ENCODE data around the gene CLCN7. TPM values are rescaled to one million over a fixed set of nuclear protein-coding genes. Genes with fewer than 3 reads are reported as not detected.

Gene CLCN7
- total RNA-seq, 3 donors from 2014 or later: 59.3 to 98.1 (median 59.8) TPM

DNA sequence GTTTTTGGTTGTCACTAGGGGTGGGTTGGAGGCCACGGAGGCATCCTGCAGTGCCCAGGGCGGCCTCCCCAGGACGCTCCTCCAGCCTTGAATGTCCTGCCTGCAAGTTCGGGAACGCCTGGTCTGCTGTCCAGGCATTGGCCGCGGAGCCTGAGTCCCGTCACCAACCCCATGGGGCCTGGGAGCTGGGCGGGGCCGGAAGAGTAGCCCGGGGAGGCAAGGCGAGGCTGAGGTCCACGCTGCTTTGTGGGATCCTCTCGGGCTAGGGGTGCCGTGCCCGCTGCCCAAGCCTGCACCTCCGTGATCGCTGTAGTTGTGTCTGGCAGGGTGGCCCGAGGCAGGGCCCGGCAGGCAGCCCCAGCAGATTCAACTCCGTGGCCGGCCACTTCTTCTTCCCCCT, 31.1 kb upstream of the CLCN7 start:
- no peak for TF ChIP-seq CTCF (IDR thresholded peaks at IDR 0.05)
- DNase-seq: no peak
- intact Hi-C loops (cut with DNase I, micrococcal nuclease): no loop called here
- H3K4me3 ChIP-seq: no peak overlapping the region
- ATAC-seq: no peak
- H3K4me1 ChIP-seq (ENCODE audit: low read depth): no peaks in the 10 kb centered on the region
- H3K9me3 ChIP-seq: no peaks in the 10 kb centered on the region
- H3K36me3 ChIP-seq (ENCODE audit: low read depth): no peaks in the 10 kb centered on the region

- DNase-seq (peak in 1 of 3 donors; percentile 26), ATAC-seq (no peak)
- no peaks in the 10 kb centered on the region for H3K4me1 ChIP-seq (ENCODE audit: low read depth)
- H3K9me3 ChIP-seq: no peaks in the 10 kb centered on the region
- H3K4me3 ChIP-seq: no peak overlapping the region
- TF ChIP-seq CTCF (IDR thresholded peaks at IDR 0.05): no peak
- H3K36me3 ChIP-seq (ENCODE audit: low read depth): no peaks in the 10 kb centered on the region
- intact Hi-C loops (cut with DNase I, micrococcal nuclease): no loop called here
These were observed 30.4 kb upstream of the CLCN7 start for GRCh38 chr16:1505073-1505844.

GRCh38 chr16:1503110-1503955, 28.5 kb upstream of the CLCN7 start:
- Histone ChIP-seq H3K36me3 (ENCODE audit: low read depth) (no peaks in the 10 kb centered on the region), H3K9me3 (no peaks in the 10 kb centered on the region), H3K4me1 (ENCODE audit: low read depth) (no peaks in the 10 kb centered on the region), H3K4me3 (no peak overlapping the region)
- no peak for DNase-seq
- TF ChIP-seq CTCF (IDR thresholded peaks at IDR 0.05): no peak
- intact Hi-C loops (cut with DNase I, micrococcal nuclease): no loop called here
- no peak for ATAC-seq

- intact Hi-C loops (cut with DNase I, micrococcal nuclease): no loop called here
- no peaks in the 10 kb centered on the region for H3K9me3 ChIP-seq
- DNase-seq (no peak), ATAC-seq (no peak)
- H3K4me1 ChIP-seq (ENCODE audit: low read depth): no peaks in the 10 kb centered on the region
- no peaks in the 10 kb centered on the region for H3K36me3 ChIP-seq (ENCODE audit: low read depth)
- TF ChIP-seq CTCF (IDR thresholded peaks at IDR 0.05): no peak
- H3K4me3 ChIP-seq: no peak overlapping the region
These were observed 27.5 kb upstream of the CLCN7 start for GRCh38 chr16:1502092-1503004.

DNA sequence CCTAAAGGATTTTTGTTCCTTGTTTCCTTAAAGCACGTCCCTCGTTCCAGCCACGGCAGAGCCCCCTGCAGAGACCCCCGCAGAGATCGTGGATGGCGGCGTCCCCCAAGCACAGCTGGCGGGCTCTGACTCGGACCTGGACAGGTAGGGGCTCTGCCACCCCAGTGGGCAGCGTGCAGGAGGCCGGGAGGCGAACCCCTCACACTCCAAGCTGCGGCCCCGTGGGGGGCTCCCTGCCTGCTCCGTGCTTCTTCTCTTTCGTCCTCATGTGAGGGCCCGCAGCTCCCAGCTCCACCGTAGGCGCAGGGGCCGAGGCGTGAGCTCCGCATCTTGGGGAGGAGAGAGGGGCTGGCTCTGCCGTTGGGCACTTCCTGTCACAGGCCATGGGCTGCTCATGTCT, 26.8 kb upstream of the CLCN7 start:
- intact Hi-C loops (cut with DNase I, micrococcal nuclease): no loop called here
- TF ChIP-seq CTCF (IDR thresholded peaks at IDR 0.05): no peak
- Histone ChIP-seq H3K9me3 (no peaks in the 10 kb centered on the region), H3K4me3 (no peak overlapping the region), H3K36me3 (ENCODE audit: low read depth) (no peaks in the 10 kb centered on the region), H3K4me1 (ENCODE audit: low read depth) (no peaks in the 10 kb centered on the region)
- DNase-seq (no peak), ATAC-seq (no peak)

All from mucosa of descending colon (tissue), 3 donors.